T-helper 2 cell treated with Interferon-gamma antibody and Interleukin-4, amounts not matched to agents 100 ng/mL and 5 ng/mL, for 36 hours (primary cell): ENCODE results near the gene KDM4B. TPM values are rescaled to one million over a fixed set of nuclear protein-coding genes. Genes with fewer than 3 reads are reported as not detected.

Experiments
- intact Hi-C: fragments of 100-400 bp; cut with micrococcal nuclease; formaldehyde crosslinking; loops from one replicate; pipeline ENCODE4 v1.15.1; 2023
- total RNA-seq: library from RNA; stranded (reverse); gene quantifications from 2 replicates; pipeline ENCODE4 v1.2.3, GENCODE V29; 2022

KDM4B gene
- total RNA-seq, 1 donor from 2014 or later = 35.0 TPM

DNA sequence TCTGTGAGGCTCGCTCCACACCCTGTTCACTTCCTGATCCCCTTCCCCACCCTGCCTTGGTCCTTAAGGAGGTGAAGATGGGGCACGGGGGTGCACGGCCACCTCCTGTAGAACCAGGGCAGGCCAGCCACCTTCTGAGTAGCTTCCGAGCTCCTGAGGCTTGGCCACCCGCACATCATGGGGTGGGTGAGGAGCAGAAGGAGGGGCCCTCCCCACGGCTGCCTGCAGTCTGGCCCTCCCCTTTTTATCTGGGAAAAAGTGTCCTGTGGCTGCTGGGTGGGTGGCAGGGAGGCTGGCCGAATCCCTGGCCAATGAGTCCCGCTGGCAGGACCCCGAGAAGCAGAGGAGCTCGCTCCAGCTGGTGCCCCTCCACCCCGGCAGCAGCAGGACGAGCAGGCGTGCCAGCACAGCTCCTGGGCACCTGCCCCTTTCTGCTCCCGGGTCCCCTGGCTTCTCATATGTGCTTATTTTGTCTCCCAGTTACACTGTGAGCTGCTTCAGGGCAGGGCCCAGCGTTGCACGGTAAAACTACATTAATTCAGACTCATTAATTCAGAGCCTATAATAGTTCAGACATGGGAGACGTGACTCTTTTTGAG lies 135.0 kb downstream of the KDM4B start:
- intact Hi-C loops = no loop called here

- intact Hi-C loops = no loop called here
These were observed 136.0 kb downstream of the KDM4B start for GRCh38 chr19:5104871-5105351.

- intact Hi-C loops = no loop called here
These were observed 137.3 kb downstream of the KDM4B start for GRCh38 chr19:5106191-5106726.

DNA sequence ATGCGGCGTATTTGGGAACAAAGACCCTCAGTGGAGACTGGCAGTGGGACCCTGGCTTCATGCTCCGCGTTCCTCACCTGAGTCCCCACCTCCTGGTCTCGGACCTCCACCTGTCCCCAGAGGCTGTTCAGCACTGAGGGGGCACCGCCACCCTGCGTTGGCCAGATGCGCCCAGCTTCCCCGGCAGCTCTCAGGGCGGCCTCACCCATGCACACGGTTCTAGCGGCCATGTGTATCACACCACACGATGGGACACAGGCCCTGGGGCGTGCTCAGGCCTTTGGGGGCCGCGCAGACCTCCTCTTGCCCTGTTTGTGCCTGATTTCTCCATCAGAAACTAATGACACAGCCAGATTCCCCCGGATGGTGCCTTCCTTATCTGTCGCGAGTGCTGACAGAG lies 138.1 kb downstream of the KDM4B start:
- intact Hi-C loops = no loop called here

GRCh38 chr19:5107432-5108122 lies 138.7 kb downstream of the KDM4B start:
- intact Hi-C loops = no loop called here

GRCh38 chr19:5108123-5108596 lies 139.2 kb downstream of the KDM4B start:
- intact Hi-C loops = no loop called here

GRCh38 chr19:5108866-5109265 lies 140.0 kb downstream of the KDM4B start:
- intact Hi-C loops = no loop called here

GRCh38 chr19:5109560-5109959 lies 140.6 kb downstream of the KDM4B start:
- intact Hi-C loops = no loop called here

- intact Hi-C loops = no loop called here
These were observed 141.6 kb downstream of the KDM4B start for GRCh38 chr19:5110546-5110945.

GRCh38 chr19:5111051-5111450 lies 142.1 kb downstream of the KDM4B start:
- intact Hi-C loops = no loop called here

DNA sequence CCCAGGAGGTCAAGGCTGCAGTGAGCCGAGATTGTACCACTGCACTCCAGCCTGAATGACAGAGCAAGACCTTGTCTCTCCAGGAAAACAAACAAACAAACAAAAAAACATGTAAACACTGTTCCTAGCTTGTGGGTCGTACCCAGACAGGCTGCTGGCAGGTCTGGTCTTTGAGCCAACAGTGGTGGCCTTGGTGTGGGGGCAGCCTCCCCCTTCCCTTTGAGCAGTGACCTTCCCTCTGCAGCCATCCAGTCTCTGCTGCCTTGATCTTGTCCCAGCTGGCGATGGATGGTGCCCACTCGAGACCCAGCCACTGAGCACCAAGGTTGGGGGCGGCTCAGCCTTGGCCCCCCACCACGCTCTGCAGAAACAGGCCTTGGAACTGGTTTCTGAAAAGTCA lies 143.3 kb downstream of the KDM4B start:
- intact Hi-C loops = no loop called here

DNA sequence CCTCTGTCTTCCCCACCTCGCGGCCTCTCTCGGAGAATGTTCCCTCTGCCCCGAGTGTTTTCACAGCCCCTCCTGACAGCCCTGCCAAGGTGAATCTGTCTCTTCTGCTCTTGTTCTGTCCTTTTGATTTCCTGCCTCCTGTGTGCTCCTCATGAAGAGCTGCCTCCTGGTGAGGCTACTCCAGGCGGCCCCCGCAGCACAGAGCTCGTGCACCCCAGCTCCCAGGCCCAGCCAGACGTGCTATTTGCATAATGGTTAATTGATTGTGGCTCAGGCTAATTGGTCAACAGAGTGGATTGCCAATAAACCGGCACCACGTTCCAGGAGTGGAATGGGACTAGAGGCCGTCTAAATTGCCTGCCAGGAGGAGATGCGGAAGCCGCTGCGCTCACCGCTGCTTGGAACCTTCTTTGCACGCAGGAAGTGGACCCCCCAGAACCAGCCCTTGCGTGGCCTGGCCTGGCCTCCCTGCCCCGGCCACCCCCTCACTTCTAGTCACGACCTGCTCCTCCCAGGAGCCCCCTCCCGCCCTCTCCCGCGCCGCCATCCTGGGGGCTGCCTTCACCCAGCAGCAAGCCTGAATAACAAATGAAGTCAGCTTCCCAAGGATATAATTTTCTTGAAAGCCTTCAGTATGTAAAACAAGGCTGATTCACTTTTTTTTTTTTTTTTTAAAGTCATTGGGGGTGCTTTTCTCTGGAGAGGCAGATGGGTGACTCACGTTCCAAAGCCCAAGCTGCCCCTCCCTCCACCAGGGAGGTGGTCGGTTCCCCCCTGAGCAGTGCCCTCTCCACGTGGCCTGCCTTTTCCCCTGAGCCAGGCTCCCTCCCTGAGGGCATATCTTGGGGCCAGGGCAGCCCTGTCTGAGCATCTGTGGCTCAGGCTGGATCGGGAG lies 144.0 kb downstream of the KDM4B start:
- intact Hi-C loops = no loop called here

DNA sequence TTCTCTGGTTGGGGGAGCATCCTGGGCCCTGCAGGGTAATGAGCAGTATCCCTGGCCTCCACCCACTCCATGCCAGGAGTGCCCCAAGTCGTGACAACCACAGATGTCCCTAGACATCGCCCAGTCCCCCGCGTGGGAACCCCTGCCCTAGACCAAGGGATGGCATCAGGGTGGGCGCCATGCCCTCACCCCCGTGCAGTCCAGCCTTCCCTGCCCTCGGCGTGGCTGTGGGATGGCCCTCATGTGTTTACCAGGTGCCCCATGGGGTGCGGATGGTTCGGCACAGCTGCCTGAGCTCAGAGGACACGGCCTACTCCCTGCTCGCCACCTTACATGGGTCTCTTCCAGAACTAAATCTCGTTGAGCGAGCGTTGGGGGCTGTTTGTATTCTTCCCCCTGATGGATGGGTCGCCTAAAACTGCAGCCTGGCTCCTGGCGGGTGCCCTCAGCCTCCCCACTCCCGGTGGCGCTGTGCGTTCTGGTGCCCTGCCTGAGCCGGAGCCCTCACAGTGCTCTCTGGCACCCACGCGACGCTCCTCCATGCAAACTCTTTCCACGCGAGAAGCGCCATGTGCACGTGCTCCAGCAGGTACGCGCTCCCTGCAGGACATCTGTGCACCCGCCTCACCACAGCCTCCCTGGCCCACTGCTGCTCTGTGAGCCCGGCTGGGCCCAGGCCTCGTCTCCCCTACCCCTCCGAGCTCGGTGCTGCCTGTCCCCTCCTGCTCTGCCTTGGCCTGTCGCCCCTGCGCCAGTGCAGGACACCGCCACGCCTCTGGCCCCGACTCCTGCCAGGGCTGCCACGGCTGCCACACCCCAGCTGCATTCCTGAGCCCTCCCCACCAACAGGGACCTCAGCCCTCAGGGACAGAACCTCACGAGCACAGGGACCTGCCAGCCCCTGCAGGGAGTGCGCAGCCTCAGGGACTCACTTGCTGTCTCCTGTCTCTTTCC lies 145.0 kb downstream of the KDM4B start:
- intact Hi-C loops = no loop called here

DNA sequence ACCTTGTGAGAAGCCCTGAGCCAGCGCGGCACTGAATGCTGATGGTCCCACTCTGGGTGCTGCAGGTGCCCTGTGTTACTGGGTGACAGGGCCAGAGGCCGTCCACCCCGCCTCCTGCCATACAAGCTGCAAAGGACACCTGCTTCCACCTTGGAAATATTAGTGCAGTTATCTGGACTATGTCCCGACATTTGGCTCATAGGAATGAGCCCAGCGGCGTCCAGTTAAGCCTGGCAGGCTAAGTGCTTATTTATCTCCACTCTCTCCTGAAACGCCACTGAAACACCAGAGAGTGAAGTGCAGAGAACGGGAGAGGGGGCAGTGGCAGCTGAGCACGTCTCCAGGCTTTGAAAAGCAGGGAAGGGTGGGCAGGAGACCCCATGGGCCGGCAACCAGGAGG lies 145.8 kb downstream of the KDM4B start:
- intact Hi-C loops = no loop called here

GRCh38 chr19:5115351-5115750 lies 146.4 kb downstream of the KDM4B start:
- intact Hi-C loops = no loop called here

- intact Hi-C loops = no loop called here
These were observed 146.9 kb downstream of the KDM4B start for GRCh38 chr19:5115771-5116202.

DNA sequence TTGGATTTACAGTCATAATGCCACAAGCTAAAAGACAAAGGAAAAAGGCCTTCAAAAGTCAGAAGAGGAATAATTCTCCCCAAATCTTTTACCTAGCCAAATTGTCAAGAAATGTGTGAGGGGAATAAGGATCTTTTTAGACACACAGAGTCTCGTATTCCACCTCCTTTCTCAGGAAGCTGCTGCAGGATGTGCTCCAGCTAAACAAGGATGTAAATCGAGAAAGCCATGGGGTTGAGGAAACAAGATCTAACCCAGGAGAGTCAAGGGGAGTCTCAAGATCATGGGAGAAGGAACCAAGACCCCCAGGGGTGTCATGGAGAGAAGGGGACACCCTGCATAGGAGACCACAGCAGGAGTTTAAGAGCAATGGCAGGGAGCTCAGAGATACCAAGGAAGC lies 147.4 kb downstream of the KDM4B start:
- intact Hi-C loops = no loop called here

- intact Hi-C loops = no loop called here
These were observed 148.5 kb downstream of the KDM4B start for GRCh38 chr19:5117421-5117820.

GRCh38 chr19:5118026-5118425 lies 149.1 kb downstream of the KDM4B start:
- intact Hi-C loops = no loop called here

GRCh38 chr19:5119297-5119998 lies 150.5 kb downstream of the KDM4B start:
- intact Hi-C loops = no loop called here
